Common myeloid progenitor, CD34-positive (primary cell): ENCODE results near the gene CNMD.
"Not testable (repeated sequence)": the region's sequence is repeated elsewhere in the genome, so short reads cannot be mapped to it uniquely, and the experiment has no call there.

Experiments
- CTCF ChIA-PET: fragments of 350-600 bp; sonication (Branson Sonifier 250); formaldehyde crosslinking; loops from one replicate; lab custom pipeline; 2021; ENCODE audit warnings: antibody characterized with exemption; lab: Charles Lee
- POLR2A ChIA-PET: fragments of 350-600 bp; sonication (Branson Sonifier 250); formaldehyde crosslinking; loops from one replicate; lab custom pipeline; 2021; ENCODE audit warnings: antibody characterized with exemption; lab: Charles Lee
- DNase-seq, 3 donors: peaks; one replicate each; pipeline versions ENCODE4 v3.0.0 to v3.0.0-alpha.2; 2013
- H3K27ac ChIP-seq, 2 experiments: 1 replicate in 1 of 2; 2 replicates in 1 of 2; pipeline ENCODE4 v1.7.0; 2013; ENCODE audit warnings: inconsistent platforms in 2 of 2, low read length in 2 of 2, mild to moderate bottlenecking in 2 of 2, low read depth in 1 of 2, moderate library complexity in 1 of 2; ENCODE audit not compliant: severe bottlenecking in 2 of 2, insufficient read depth in 1 of 2, poor library complexity in 1 of 2
- H3K27me3 ChIP-seq, 5 experiments: replicated peaks in 2 of 5; 1 replicate in 3 of 5; 2 replicates in 2 of 5; pipeline versions ENCODE4 v1.6.1 to v1.7.0; 2013; ENCODE audit warnings: low read length in 4 of 5, mild to moderate bottlenecking in 2 of 5, moderate library complexity in 2 of 5, inconsistent platforms in 1 of 5; ENCODE audit not compliant: insufficient read depth in 5 of 5, control insufficient read depth in 4 of 5
- H3K36me3 ChIP-seq, 4 experiments: 1 replicate in 2 of 4; 2 replicates in 2 of 4; pipeline versions ENCODE4 v1.6.1 to v1.7.0; 2013; ENCODE audit warnings: low read length in 3 of 4, control low read depth in 1 of 4, mild to moderate bottlenecking in 1 of 4; ENCODE audit not compliant: control insufficient read depth in 4 of 4, insufficient read depth in 4 of 4
- H3K4me1 ChIP-seq, 4 experiments: 1 replicate in 3 of 4; 2 replicates in 1 of 4; pipeline versions ENCODE4 v1.6.1 to v1.7.1; 2013; ENCODE audit warnings: low read length in 3 of 4, mild to moderate bottlenecking in 3 of 4, control low read depth in 1 of 4, inconsistent platforms in 1 of 4, moderate library complexity in 1 of 4; ENCODE audit not compliant: control insufficient read depth in 4 of 4, insufficient read depth in 4 of 4; ENCODE audit errors: control extremely low read depth in 1 of 4
- H3K4me3 ChIP-seq, 7 experiments: 1 replicate in 4 of 7; 2 replicates in 3 of 7; pipeline versions ENCODE4 v1.5.1 to v1.7.0; 2013; ENCODE audit warnings: mild to moderate bottlenecking in 7 of 7, low read length in 6 of 7, moderate library complexity in 6 of 7, inconsistent platforms in 2 of 7, low read depth in 2 of 7, control low read depth in 1 of 7; ENCODE audit not compliant: insufficient read depth in 4 of 7, control insufficient read depth in 1 of 7; ENCODE audit errors: extremely low read depth in 1 of 7
- H3K9me3 ChIP-seq, 5 experiments: 1 replicate in 4 of 5; 2 replicates in 1 of 5; pipeline versions ENCODE4 v1.6.1 to v1.7.1; 2013; ENCODE audit warnings: low read length in 4 of 5, mild to moderate bottlenecking in 2 of 5, inconsistent platforms in 1 of 5, low read depth in 1 of 5, moderate library complexity in 1 of 5; ENCODE audit not compliant: control insufficient read depth in 4 of 5, insufficient read depth in 2 of 5; ENCODE audit errors: control extremely low read depth in 1 of 5
- WGBS: methylation state at CpG from one replicate; pipeline ENCODE4 v1.1.5; 2013; ENCODE audit not compliant: insufficient coverage; 5-methylcytosine and 5-hydroxymethylcytosine counted together

Gene CNMD

GRCh38 chr13:52736891-52737290 lies 2.7 kb downstream of the CNMD start:
- Histone ChIP-seq H3K36me3 (no peaks in the 10 kb centered on the region), H3K9me3 (no peaks in the 10 kb centered on the region), H3K27me3 (peaks cover 0 to 22% (median 16%) of the 10 kb centered on the region in 5 experiments), H3K4me1 (peaks cover 0 to 16% (median 9%) of the 10 kb centered on the region in 4 experiments), H3K4me3 (no peak overlapping the region), H3K27ac (no peak overlapping the region)
- no peak for DNase-seq
- ChIA-PET POLR2A (no interaction called here), CTCF (interaction anchor here (0.6 to 6.3 kb wide), 8 partner anchors 16 to 231 kb away, joined by 3 to 32 read pairs (median 4); no protein-coding TSS in a partner anchor)
- 85% methylated on average over 2 of the region's 2 CpGs for WGBS

- H3K4me3 ChIP-seq, result no peak overlapping the region
- 94% methylated on average over 3 of the region's 4 CpGs for WGBS
- H3K36me3 ChIP-seq, result no peaks in the 10 kb centered on the region
- ChIA-PET POLR2A (no interaction called here), CTCF (interaction anchor here (1.1 to 6.3 kb wide), 7 partner anchors 10 to 125 kb away, joined by 3 to 32 read pairs (median 4); partner anchors contain the start of gene SUGT1)
- H3K27me3 ChIP-seq, result peaks cover 0 to 4% (median under 1%) of the 10 kb centered on the region in 5 experiments
- no peak for DNase-seq
- no peak overlapping the region for H3K27ac ChIP-seq
- peaks cover 0 to 8% (median 4%) of the 10 kb centered on the region in 4 experiments for H3K4me1 ChIP-seq
- no peaks in the 10 kb centered on the region for H3K9me3 ChIP-seq
These were observed 5.5 kb downstream of the CNMD start for GRCh38 chr13:52734075-52734623.

- no CpG with 5 or more reads among the region's 2 CpGs for WGBS
- no peak overlapping the region for H3K4me3 ChIP-seq
- ChIA-PET CTCF (interaction anchor here (0.8 to 1.9 kb wide), 7 partner anchors 12 to 242 kb away, joined by 3 to 11 read pairs (median 4); no protein-coding TSS in a partner anchor), POLR2A (no interaction called here)
- H3K9me3 ChIP-seq, result no peaks in the 10 kb centered on the region
- no peaks in the 10 kb centered on the region for H3K27me3 ChIP-seq
- H3K36me3 ChIP-seq, result no peaks in the 10 kb centered on the region
- no peak for DNase-seq
- no peak overlapping the region for H3K27ac ChIP-seq
- H3K4me1 ChIP-seq, result no peaks in the 10 kb centered on the region
These were observed 13.4 kb downstream of the CNMD start for GRCh38 chr13:52726258-52726657.

- Histone ChIP-seq H3K36me3 (no peaks in the 10 kb centered on the region), H3K4me1 (no peaks in the 10 kb centered on the region), H3K27ac (no peak overlapping the region), H3K27me3 (no peaks in the 10 kb centered on the region), H3K9me3 (no peaks in the 10 kb centered on the region), H3K4me3 (no peak overlapping the region)
- no peak for DNase-seq
- POLR2A ChIA-PET, result interaction anchor here (0.6 kb wide), 1 partner anchor 13 kb away, joined by 3 read pairs; no protein-coding TSS in a partner anchor
- CTCF ChIA-PET, result interaction anchor here (0.9 to 1.5 kb wide), 4 partner anchors 12 to 140 kb away, joined by 3 to 5 read pairs (median 4); no protein-coding TSS in a partner anchor
- 100% methylated on average over 1 of the region's 1 CpG for WGBS
These were observed 14.3 kb downstream of the CNMD start for GRCh38 chr13:52725302-52725701.

GRCh38 chr13:52723181-52723580 lies 16.4 kb downstream of the CNMD start:
- WGBS, result 100% methylated on average over 1 of the region's 4 CpGs
- Histone ChIP-seq H3K36me3 (no peaks in the 10 kb centered on the region), H3K4me1 (no peaks in the 10 kb centered on the region), H3K27ac (no peak overlapping the region), H3K4me3 (no peak overlapping the region), H3K9me3 (no peaks in the 10 kb centered on the region), H3K27me3 (no peaks in the 10 kb centered on the region)
- CTCF ChIA-PET, result no interaction called here
- POLR2A ChIA-PET, result no interaction called here
- no peak for DNase-seq

GRCh38 chr13:52721356-52721755 lies 18.3 kb downstream of the CNMD start:
- H3K27ac ChIP-seq, H3K27me3 ChIP-seq, POLR2A ChIA-PET, H3K9me3 ChIP-seq, DNase-seq, H3K4me3 ChIP-seq, H3K36me3 ChIP-seq, H3K4me1 ChIP-seq: not testable (repeated sequence)
- WGBS, result 100% methylated on average over 1 of the region's 2 CpGs
- CTCF ChIA-PET, result interaction anchor here (1.7 kb wide), 1 partner anchor 15 kb away, joined by 4 read pairs; no protein-coding TSS in a partner anchor

- POLR2A ChIA-PET, result not testable (repeated sequence)
These were observed 18.7 kb downstream of the CNMD start for GRCh38 chr13:52720904-52721303.

More at GRCh38 chr13:52720904-52721303, 18.7 kb downstream of the CNMD start:
- H3K9me3 ChIP-seq, H3K4me1 ChIP-seq, H3K36me3 ChIP-seq, DNase-seq, H3K27ac ChIP-seq, H3K4me3 ChIP-seq, H3K27me3 ChIP-seq: not testable (repeated sequence)
- 100% methylated on average over 3 of the region's 7 CpGs for WGBS
- CTCF ChIA-PET, result interaction anchor here (1.7 kb wide), 1 partner anchor 16 kb away, joined by 4 read pairs; no protein-coding TSS in a partner anchor
